Kidney epithelial cell (primary cell): ENCODE data around the gene BMPR1A. TPM values are rescaled to one million over a fixed set of nuclear protein-coding genes. Genes with fewer than 3 reads are reported as not detected.

Source experiments
- DNase-seq: peaks from one replicate; pipeline ENCODE4 v3.0.0-alpha.2; 2010; ENCODE audit warnings: low read depth
- H3K27me3 ChIP-seq: 2 replicates; pipeline ENCODE4 v1.6.0; 2011; ENCODE audit warnings: low read length; ENCODE audit not compliant: control insufficient read depth, insufficient read depth
- H3K36me3 ChIP-seq: 2 replicates; pipeline ENCODE4 v1.5.1; 2011; ENCODE audit warnings: low read length; ENCODE audit not compliant: control insufficient read depth, insufficient read depth
- H3K4me3 ChIP-seq: 2 replicates; pipeline ENCODE4 v1.5.1; 2011; ENCODE audit warnings: low read depth, mild to moderate bottlenecking, control low read depth, low read length
- CTCF ChIP-seq: IDR thresholded peaks from 2 replicates; pipeline ENCODE4 v1.5.1; 2011; ENCODE audit warnings: mild to moderate bottlenecking, moderate library complexity, low read length, control low read depth, inconsistent platforms; ENCODE audit not compliant: insufficient read depth, poor library complexity, severe bottlenecking
- total RNA-seq: library from RNA; depleted of rRNA; stranded (reverse); fragments of >200 nt; gene quantifications from 2 replicates; pipeline ENCODE4 v1.2.3, GENCODE V29; 2015

Gene BMPR1A
- total RNA-seq, 1 donor from 2014 or later: 38.1 TPM

DNA sequence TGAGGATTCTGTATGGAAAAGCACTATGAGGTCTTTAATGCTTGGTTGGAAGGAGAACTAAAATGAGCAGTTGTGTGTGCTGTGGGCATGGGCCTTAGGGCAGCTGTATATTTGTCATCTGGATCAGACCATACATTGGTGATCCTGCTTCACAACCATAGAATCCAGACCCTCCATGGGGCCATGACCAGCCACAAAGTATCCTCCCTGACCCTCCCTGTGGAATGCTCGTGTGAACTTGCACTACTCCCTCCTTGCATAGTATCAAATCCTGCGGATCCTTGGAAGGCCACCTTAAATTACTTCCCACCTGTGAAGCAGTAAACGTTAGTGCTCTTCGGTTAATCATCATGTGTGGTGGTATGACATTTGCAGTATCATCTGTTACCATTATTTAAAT is 67.1 kb downstream of the BMPR1A start:
- DNase-seq: no peak
- Histone ChIP-seq H3K4me3 (no peak overlapping the region), H3K36me3 (no peaks in the 10 kb centered on the region), H3K27me3 (no peaks in the 10 kb centered on the region)
- no peak for TF ChIP-seq CTCF

GRCh38 chr10:86824151-86824550 is 67.7 kb downstream of the BMPR1A start:
- no peaks in the 10 kb centered on the region for H3K27me3 ChIP-seq
- DNase-seq: no peak
- TF ChIP-seq CTCF: no peak
- H3K4me3 ChIP-seq: no peak overlapping the region
- no peaks in the 10 kb centered on the region for H3K36me3 ChIP-seq

- TF ChIP-seq CTCF: no peak
- DNase-seq: no peak
- H3K27me3 ChIP-seq: no peaks in the 10 kb centered on the region
- no peaks in the 10 kb centered on the region for H3K36me3 ChIP-seq
- no peak overlapping the region for H3K4me3 ChIP-seq
These were observed 68.9 kb downstream of the BMPR1A start for GRCh38 chr10:86825366-86825765.

DNA sequence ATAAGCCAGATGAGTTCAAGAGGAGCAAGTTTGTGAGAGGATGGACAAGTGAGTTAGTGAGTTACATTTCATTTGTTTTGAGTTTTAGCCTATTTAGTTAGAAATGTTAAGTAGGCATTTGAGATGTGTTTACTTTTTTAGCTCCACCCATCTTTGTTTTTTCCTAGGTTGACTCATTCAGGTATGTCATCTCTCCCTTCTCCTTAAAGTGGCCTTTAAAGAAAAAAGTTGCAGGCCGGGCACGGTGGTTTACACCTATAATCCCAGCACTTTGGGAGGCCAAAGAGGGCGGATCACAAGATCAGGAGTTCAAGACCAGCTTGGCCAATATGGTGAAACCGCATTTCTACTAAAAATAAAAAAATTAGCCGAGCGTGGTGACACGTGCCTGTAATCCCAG is 71.2 kb downstream of the BMPR1A start:
- Histone ChIP-seq H3K27me3 (no peaks in the 10 kb centered on the region), H3K36me3 (no peaks in the 10 kb centered on the region), H3K4me3 (no peak overlapping the region)
- DNase-seq: no peak
- no peak for TF ChIP-seq CTCF

DNA sequence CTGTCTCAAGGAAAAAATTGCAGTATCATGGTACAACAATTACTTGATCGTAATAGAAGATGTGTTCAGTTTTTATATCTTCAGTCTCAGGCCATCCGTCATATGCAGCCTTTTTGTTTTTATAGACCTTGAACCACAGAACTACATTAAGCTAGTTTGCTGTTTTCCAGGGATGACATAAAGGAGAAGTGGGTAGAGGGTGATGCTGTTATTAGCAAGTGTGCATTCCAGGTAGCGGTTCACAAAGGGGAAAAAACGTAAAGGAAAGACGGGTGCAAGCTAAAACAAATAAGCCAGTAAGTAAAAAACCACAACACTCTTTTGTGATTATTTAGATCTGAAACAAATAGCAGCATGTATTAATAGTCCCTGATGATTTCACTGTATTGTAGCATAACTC is 71.7 kb downstream of the BMPR1A start:
- no peak for DNase-seq
- Histone ChIP-seq H3K4me3 (no peak overlapping the region), H3K27me3 (no peaks in the 10 kb centered on the region), H3K36me3 (no peaks in the 10 kb centered on the region)
- no peak for TF ChIP-seq CTCF

DNA sequence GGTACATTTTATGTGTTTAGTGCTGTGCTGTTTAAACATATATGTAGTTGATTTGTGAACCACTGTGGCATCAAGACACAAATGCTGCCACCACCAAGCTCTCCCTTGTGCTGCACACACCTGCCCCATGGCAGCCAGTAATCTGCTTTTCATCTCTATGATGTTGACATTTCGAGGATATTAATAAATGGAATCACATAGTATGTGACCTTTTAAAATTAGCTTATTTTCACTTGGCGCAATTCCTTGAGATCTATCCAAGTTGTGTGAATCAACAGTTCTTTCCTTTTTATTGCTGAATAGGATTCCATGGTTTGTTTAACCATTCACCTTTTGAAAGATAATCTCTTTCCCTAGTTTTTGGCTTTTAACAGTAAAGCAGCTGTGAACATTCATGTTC is 73.1 kb downstream of the BMPR1A start:
- Histone ChIP-seq H3K4me3 (no peak overlapping the region), H3K36me3 (no peaks in the 10 kb centered on the region), H3K27me3 (no peaks in the 10 kb centered on the region)
- TF ChIP-seq CTCF: no peak
- DNase-seq: no peak
